GM21529 (cell line): ENCODE data around the gene NDUFS3.

ENCODE experiments used
- ATAC-seq: cut with Tn5 transposase; IDR thresholded peaks from one replicate; pipeline ENCODE4 v1.9.1; 2021; ENCODE audit not compliant: unreplicated experiment

The NDUFS3 gene

DNA sequence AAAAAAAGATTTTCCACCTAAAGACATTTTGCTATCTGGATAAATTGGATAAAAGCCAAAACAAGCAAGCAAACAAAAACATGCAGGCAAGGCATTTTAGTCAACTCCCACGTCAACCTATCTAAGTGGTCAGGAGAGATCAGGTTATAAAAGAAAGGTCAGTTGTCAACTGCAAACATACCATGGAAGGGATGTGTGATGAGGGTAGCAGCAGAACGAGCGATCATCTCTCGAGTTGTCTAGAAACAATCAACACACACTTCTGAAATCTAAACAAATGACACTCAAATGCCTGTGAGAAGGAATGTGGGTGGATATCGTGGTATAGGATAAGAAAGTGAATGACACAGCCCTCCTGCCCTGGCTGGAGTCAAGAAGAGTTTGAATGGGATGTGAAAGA, 52.6 kb downstream of the NDUFS3 start:
- ATAC-seq: no peak
